ENCODE measurements around the gene MSS51.

- TF ChIP-seq POLR2A (IDR thresholded peaks at IDR 0.05) (no peak), CTCF (IDR thresholded peaks at IDR 0.05) (no peak)
These were observed 33.8 kb upstream of the MSS51 start for GRCh38 chr10:73467206-73467605.
